Endometrium (tissue), 2 donors: ENCODE results near the gene PSMD1.
"Not testable (repeated sequence)": the region's sequence is repeated elsewhere in the genome, so short reads cannot be mapped to it uniquely, and the experiment has no call there.

Experiments
- FAIRE-seq: peaks from 2 replicates; lab custom pipeline; 2012; peaks lifted over from hg19 to GRCh38; lab: Jason Lieb, UNC
- donor health status: control.
- donor health status: control.

Gene PSMD1

GRCh38 chr2:231161252-231161839 lies 104.7 kb downstream of the PSMD1 start:
- no peak for FAIRE-seq

- FAIRE-seq, result peak; percentile 99
Measured at GRCh38 chr2:231161877-231162329, 105.2 kb downstream of the PSMD1 start.

GRCh38 chr2:231163011-231163410 lies 106.3 kb downstream of the PSMD1 start:
- FAIRE-seq, result no peak

GRCh38 chr2:231163414-231164095 lies 106.9 kb downstream of the PSMD1 start:
- no peak for FAIRE-seq

DNA sequence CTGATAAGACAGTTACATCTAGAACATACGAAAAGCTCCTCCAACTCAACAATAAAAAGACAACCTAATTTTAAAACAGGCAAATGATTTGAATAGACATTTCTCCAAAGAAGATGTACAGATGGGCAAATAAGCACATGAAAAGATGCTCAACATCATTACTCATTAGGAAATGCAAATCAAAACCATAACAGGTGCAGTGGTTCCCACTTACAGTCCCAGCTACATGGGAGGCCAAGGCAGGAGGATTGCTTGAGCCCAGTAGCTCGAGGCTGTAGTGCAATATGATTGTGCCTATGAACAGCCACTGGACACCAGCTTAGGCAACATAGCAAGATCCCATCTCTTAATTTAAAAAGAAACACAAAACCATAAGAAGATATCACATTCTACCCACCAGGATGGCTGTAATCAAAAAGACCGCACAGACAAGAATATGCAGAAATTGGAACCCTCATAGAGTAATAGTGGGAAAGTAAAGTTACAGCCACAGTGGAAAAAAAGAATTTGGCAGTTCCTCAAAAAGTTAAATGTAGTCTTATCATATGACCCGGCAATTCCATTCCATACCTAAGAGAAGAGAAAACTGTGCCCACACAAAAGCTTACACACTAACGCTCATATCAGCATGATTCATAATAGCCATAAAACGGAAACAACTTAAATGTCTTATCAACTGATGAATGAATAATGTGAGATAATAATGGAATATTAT lies 111.2 kb downstream of the PSMD1 start:
- no peak for FAIRE-seq

- FAIRE-seq, result no peak
Measured at GRCh38 chr2:231168460-231169139, 111.9 kb downstream of the PSMD1 start.

- no peak for FAIRE-seq
Measured at GRCh38 chr2:231169488-231169887, 112.8 kb downstream of the PSMD1 start.

- FAIRE-seq, result no peak
Measured at GRCh38 chr2:231170055-231170454, 113.4 kb downstream of the PSMD1 start.

GRCh38 chr2:231172025-231172424 lies 115.4 kb downstream of the PSMD1 start:
- FAIRE-seq, result no peak

- no peak for FAIRE-seq
Measured at GRCh38 chr2:231174211-231174651, 117.6 kb downstream of the PSMD1 start.

DNA sequence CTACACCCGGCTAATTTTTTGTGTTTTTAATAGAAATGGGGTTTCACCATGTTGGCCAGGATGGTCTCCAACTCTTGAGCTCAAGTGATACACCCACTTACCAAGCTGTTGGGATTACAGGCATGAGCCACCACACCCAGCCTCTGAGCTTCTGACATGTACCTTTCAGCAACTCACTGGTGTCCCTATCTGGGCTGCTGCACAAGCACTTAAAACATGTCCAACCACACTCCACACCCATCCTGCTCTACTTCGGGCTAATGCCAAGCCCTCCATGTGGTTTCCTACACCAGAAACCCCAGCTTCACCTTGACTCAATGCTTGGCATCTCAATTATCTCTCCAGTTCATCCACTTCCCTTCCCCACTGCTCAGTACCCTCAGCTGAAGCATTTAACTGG lies 119.4 kb downstream of the PSMD1 start:
- no peak for FAIRE-seq

GRCh38 chr2:231177156-231178025 lies 120.7 kb downstream of the PSMD1 start:
- no peak for FAIRE-seq

DNA sequence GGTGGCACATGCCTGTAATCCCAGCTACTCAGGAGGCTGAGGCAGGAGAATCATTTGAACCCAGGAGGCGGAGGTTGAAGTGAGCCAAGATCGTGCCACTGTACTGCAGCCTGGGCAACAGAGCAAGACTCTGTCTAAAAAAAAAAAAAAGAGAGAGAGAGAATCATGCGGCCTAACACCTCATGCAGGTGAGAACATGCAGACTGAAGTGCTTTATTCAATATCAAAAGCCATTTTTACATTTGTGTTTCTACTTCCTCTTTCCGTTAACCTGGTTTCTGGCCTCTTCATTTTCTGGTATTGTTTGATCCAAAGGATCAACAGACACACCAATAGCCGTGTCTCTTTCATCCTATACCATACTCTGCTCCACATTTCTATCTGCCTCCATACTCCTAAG lies 122.1 kb downstream of the PSMD1 start:
- not testable (repeated sequence) for FAIRE-seq

GRCh38 chr2:231181860-231182512 lies 125.3 kb downstream of the PSMD1 start:
- FAIRE-seq, result no peak

GRCh38 chr2:231182513-231182899 lies 125.8 kb downstream of the PSMD1 start:
- FAIRE-seq, result no peak

GRCh38 chr2:231183851-231184250 lies 127.2 kb downstream of the PSMD1 start:
- no peak for FAIRE-seq

DNA sequence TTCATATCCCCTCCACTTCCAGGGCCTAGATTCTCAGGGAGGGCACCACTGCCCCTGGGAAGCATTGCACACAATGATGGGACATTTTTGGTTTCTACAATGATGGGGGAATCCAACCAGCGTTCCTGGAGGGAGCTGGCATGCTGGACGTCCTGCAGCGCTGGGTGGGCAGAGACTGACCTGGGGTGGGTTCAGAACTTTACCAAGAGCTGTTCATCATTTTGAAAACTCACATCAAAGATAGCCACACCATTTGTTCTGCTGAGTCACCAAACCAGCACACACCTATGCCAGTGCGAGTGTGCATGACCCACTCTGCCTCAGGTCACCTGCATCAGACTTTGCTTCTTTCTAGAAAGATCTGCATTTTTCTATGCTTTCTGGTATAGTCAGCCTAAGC lies 127.7 kb downstream of the PSMD1 start:
- no peak for FAIRE-seq

DNA sequence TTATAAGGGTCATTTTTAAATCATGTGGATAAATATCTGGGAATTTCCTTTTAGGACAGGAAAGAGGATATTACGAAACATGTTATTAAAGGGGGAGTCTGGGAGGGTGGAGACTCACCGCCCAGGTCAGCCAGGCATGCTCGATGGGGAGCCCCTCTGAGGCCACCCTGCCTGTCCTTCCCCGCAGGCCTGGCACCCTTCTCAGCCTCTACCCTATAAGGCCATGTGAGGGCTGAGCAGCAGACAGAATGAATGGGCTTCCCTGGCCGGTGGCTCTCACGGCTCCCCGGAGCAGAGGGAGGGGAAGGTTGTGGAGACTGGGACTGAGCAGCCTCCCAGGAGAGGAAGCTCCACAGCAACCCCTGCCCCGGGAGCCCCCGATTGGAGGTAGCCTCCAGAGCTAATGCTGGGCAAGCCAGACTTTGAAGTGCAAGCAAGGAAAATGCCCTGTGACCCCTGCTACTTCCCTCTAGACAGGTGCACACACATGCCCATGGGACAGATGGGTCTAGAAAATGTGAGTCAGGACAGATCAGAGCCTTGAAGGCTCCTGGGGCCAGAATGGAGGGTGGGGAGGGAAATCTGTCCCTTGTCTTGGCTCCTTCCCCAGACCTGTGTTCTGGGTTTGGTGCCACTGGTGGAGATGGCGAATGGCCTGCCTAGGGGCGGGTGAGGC lies 128.5 kb downstream of the PSMD1 start:
- FAIRE-seq, result no peak

DNA sequence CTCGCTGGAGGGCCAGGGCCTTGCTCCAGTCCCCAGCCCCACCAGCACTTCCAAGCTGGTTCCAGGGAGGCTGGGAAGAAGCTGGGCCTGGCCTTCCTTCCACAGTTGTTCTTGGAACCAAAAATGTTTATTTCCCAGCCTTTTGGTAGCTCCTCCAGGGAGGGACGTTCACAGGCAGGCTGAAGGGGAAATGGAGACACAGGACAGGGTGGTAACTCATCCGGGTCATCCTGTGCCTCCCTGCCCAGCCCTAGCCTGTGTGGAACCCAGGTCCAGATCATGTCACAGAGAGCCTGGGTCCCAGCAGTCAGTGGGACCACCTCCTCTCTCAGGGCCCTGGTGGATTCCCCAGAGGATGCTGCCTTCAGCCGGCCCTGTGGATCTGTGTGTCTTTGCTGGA lies 129.2 kb downstream of the PSMD1 start:
- no peak for FAIRE-seq

GRCh38 chr2:231186325-231186724 lies 129.7 kb downstream of the PSMD1 start:
- no peak for FAIRE-seq
